GM12878 (cell line): ENCODE measurements around the gene ROBO1.

ENCODE experiments used
- CREB1 ChIP-seq: IDR thresholded peaks from 2 replicates; pipeline ENCODE4 v1.6.1; 2012; ENCODE audit warnings: low read depth, mild to moderate bottlenecking, inconsistent platforms
- CTCF ChIP-seq, 3 experiments: IDR thresholded peaks in 2 of 3; conservative IDR thresholded peaks in 1 of 3; 2 replicates each; pipeline ENCODE4 v1.5.1; 2011; ENCODE audit warnings: low read depth in 3 of 3, low read length in 3 of 3, mild to moderate bottlenecking in 3 of 3, control low read depth in 2 of 3, moderate library complexity in 2 of 3, inconsistent platforms in 1 of 3, mixed read lengths in 1 of 3; ENCODE audit not compliant: control insufficient read depth in 2 of 3, insufficient read depth in 1 of 3; ENCODE audit errors: extremely low read depth in 1 of 3
- FOXK2 ChIP-seq: fragments of 450-650 bp; IDR thresholded peaks from 2 replicates; pipeline ENCODE4 v1.6.1; 2017; ENCODE audit warnings: mild to moderate bottlenecking, moderate library complexity
- HDAC2 ChIP-seq: fragments of 200-600 bp; sonication (generic); IDR thresholded peaks from 2 replicates; pipeline ENCODE4 v1.6.1; 2017
- IRF5 ChIP-seq: fragments of 450-650 bp; IDR thresholded peaks from 2 replicates; pipeline ENCODE4 v1.6.1; 2017; ENCODE audit warnings: borderline replicate concordance
- JUND ChIP-seq: IDR thresholded peaks from 2 replicates; pipeline ENCODE4 v1.6.1; 2012; ENCODE audit warnings: low read depth, mild to moderate bottlenecking, low read length, improper control_type of control experiment, moderate library complexity
- POLR2A ChIP-seq: IDR thresholded peaks from 2 replicates; pipeline ENCODE4 v1.6.1; 2011; ENCODE audit warnings: low read depth, mild to moderate bottlenecking, low read length
- POLR2AphosphoS5 ChIP-seq: IDR thresholded peaks from 2 replicates; pipeline ENCODE4 v1.6.1; 2011; ENCODE audit warnings: mild to moderate bottlenecking, low read length, inconsistent platforms
- RUNX3 ChIP-seq: IDR thresholded peaks from 2 replicates; pipeline ENCODE4 v1.6.1; 2012; ENCODE audit warnings: low read length, inconsistent platforms
- SMARCA5 ChIP-seq: fragments of 450-650 bp; IDR thresholded peaks from 2 replicates; pipeline ENCODE4 v1.6.1; 2017; ENCODE audit warnings: mild to moderate bottlenecking
- TAF1 ChIP-seq: IDR thresholded peaks from 2 replicates; pipeline ENCODE4 v1.6.1; 2011; ENCODE audit warnings: mild to moderate bottlenecking, low read depth, low read length, borderline replicate concordance
- USF1 ChIP-seq: IDR thresholded peaks from 2 replicates; pipeline ENCODE4 v1.6.1; 2011; ENCODE audit warnings: borderline replicate concordance, low read depth, mild to moderate bottlenecking, moderate library complexity, mixed read lengths, low read length; ENCODE audit not compliant: insufficient read depth; ENCODE audit errors: extremely low read length
- YY1 ChIP-seq: IDR thresholded peaks from 2 replicates; pipeline ENCODE4 v1.6.1; 2011; ENCODE audit warnings: low read depth, mild to moderate bottlenecking, low read length
- ZNF24 ChIP-seq: fragments of 450-650 bp; IDR thresholded peaks from 2 replicates; pipeline ENCODE4 v1.6.1; 2017; ENCODE audit warnings: antibody characterized with exemption, mild to moderate bottlenecking

- TF ChIP-seq CREB1 = no peak
- TF ChIP-seq JUND = no peak
- TF ChIP-seq IRF5 = no peak
- no peak for TF ChIP-seq CTCF (IDR thresholded peaks at IDR 0.05 in 2 of 3, conservative IDR thresholded peaks at IDR 0.05 in 1 of 3; ENCODE audit: control insufficient read depth in 2 of 3, extremely low read depth in 1 of 3, insufficient read depth in 1 of 3, low read depth in 3 of 3, low read length in 3 of 3)
- no peak for TF ChIP-seq TAF1
- TF ChIP-seq POLR2A = no peak
- no peak for TF ChIP-seq RUNX3
- no peak for TF ChIP-seq USF1
- no peak for TF ChIP-seq POLR2AphosphoS5
- TF ChIP-seq FOXK2 = no peak
- no peak for TF ChIP-seq ZNF24
- no peak for TF ChIP-seq YY1
- no peak for TF ChIP-seq SMARCA5
- no peak for TF ChIP-seq HDAC2
Measured at GRCh38 chr3:79392479-79392878, 375.3 kb downstream of the ROBO1 start.
